Heart left ventricle (tissue), 13 donors: Measurements from ENCODE around the gene CD40LG.

Experiments
- CTCF ChIP-seq, 12 donors: fragments of 200-600 bp; sonication (generic) in 4 of 12; IDR thresholded peaks; one replicate each; pipeline versions ENCODE4 v1.5.0 to v1.8.0; 2018 to 2022; ENCODE audit warnings: antibody characterized with exemption in 12 of 12, mild to moderate bottlenecking in 5 of 12
- POLR2A ChIP-seq, 2 donors: fragments of 450-650 bp; IDR thresholded peaks; one replicate each; pipeline ENCODE4 v1.6.1; 2017; ENCODE audit warnings: antibody characterized with exemption in 2 of 2, mild to moderate bottlenecking in 2 of 2, moderate library complexity in 2 of 2
- donor health status: ischemic (EF 13 %, LVEDD 7.1; RV severe dilation, severe dysfunction).
- donor health status: DM: no; HTN: yes; CAD: no.
- donor health status: DM: no; HTN: no; CAD: no.
- donor health status: ischemic (EF 25% LVEDD 6.9; RV normal size, moderate dysfunction).
- donor health status: ischemic (EF 25% LVEDD 5.7; RV mildly dilated, moderate dysfunction).
- donor health status: ischemic (EF 35%, LVEDD 5.7; RV mildly dilated, moderate dysfunction).
- donor health status: nonischemic (EF 11% LVEDD 7.7; RV severe dilation, severe dysfunction).
- donor health status: DM: yes; HTN: yes; CAD: no.
- donor health status: PGD.
- donor health status: ischemic (EF 29% LVEDD 5.4; RV normal size, mild dysfunction).
- donor health status: nonischemic (EF 23%, LVEDD 6.1; RV moderate dilation, normal function).

GRCh38 chrX:136694431-136695087, 46.6 kb downstream of the CD40LG start:
- TF ChIP-seq CTCF (IDR thresholded peaks at IDR 0.05) (peak in 11 of 12 donors; percentile 34 to 55 (median 46)), POLR2A (IDR thresholded peaks at IDR 0.05) (no peak)
